SU-DHL-6 (cell line): ENCODE results near the gene ZNF45.

Source experiments
- EZH2phosphoT487 ChIP-seq: fragments of 200-600 bp; sonication (generic), shearing (Covaris generic); conservative IDR thresholded peaks from 2 replicates; pipeline ENCODE4 v1.6.1; 2018; ENCODE audit warnings: mild to moderate bottlenecking, antibody characterized with exemption, low read length, moderate library complexity, mixed read lengths
- TF ChIP-seq, protein P1 (sequence below): fragments of 200-600 bp; sonication (generic); IDR thresholded peaks from one replicate; pipeline ENCODE4 v1.5.1; 2017; ENCODE audit warnings: antibody characterized with exemption, mild to moderate bottlenecking, low read length, moderate library complexity; ENCODE audit not compliant: insufficient read depth, poor library complexity, severe bottlenecking

DNA sequence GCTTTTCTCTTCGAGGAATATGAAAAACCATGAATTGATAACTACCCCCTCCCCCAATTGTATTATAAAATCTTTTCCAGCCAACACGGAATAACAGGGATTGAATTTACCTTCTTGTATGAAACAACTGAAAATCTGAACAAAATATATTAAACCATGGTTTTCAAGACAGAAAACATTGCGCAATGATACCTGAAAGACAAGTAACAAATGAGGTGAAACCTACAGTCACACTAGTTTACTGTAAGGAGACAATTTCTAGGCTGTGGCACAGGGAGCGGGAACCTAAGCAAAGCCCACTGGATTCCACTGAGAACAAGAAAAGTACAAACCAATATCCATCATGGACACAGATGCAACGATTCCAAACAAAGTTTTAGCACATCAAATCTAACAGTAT is 54.6 kb downstream of the ZNF45 start:
- TF ChIP-seq, protein P1, sequence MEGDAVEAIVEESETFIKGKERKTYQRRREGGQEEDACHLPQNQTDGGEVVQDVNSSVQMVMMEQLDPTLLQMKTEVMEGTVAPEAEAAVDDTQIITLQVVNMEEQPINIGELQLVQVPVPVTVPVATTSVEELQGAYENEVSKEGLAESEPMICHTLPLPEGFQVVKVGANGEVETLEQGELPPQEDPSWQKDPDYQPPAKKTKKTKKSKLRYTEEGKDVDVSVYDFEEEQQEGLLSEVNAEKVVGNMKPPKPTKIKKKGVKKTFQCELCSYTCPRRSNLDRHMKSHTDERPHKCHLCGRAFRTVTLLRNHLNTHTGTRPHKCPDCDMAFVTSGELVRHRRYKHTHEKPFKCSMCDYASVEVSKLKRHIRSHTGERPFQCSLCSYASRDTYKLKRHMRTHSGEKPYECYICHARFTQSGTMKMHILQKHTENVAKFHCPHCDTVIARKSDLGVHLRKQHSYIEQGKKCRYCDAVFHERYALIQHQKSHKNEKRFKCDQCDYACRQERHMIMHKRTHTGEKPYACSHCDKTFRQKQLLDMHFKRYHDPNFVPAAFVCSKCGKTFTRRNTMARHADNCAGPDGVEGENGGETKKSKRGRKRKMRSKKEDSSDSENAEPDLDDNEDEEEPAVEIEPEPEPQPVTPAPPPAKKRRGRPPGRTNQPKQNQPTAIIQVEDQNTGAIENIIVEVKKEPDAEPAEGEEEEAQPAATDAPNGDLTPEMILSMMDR, result no peak
- no peak for TF ChIP-seq EZH2phosphoT487
